DMS153 (cell line): Measurements from ENCODE around the gene WDR75.
"Not testable (repeated sequence)": the region's sequence is repeated elsewhere in the genome, so short reads cannot be mapped to it uniquely, and the experiment has no call there.

Experiments
- DNase-seq: peaks from one replicate; lab custom pipeline; 2025; lab: John Stamatoyannopoulos, UW

WDR75 gene

DNA sequence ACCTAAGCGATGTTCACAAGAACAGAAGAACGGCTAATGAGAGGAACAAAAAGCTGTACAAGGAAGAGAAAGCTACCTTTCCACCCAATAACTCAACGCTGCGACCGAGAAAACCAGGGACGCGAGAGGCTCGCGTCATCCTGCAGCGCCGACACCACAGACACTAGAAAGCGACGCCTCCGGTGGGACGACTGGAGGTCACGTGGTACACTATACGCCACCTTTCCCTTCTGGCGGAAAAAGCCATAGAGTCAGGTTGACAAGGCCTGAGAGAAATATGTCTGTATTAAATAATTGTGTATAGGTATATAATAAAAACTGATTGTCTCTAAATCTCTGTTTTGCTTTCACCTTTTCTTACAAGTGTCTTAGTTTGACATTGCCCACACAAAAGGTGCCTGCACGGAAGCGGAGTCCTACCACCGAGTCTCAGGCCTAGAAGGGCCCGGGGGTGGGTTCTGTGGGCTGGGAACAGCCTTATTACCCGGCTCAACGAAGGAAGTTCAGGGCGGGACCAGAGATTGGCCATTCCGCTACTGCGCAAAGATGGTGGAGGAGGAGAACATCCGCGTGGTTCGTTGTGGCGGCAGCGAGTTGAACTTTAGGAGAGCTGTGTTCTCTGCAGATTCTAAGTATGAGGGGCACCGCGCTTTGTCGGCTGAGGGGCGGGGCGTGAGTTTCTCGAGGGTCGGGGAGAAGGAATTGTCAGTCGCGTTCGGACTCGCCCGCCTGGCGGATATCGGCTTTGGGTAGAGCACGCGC, at the start of gene WDR75:
WDR75 (plus strand) TSS at position 528 of the 762 bp plus-strand sequence; CDS start at position 547, 19 bp downstream.
- DNase-seq, result peak; percentile 85

GRCh38 chr2:189393440-189394111, 47.7 kb upstream of the WDR75 start:
- DNase-seq, result no peak

GRCh38 chr2:189394525-189394924, 46.7 kb upstream of the WDR75 start:
- DNase-seq, result no peak

DNA sequence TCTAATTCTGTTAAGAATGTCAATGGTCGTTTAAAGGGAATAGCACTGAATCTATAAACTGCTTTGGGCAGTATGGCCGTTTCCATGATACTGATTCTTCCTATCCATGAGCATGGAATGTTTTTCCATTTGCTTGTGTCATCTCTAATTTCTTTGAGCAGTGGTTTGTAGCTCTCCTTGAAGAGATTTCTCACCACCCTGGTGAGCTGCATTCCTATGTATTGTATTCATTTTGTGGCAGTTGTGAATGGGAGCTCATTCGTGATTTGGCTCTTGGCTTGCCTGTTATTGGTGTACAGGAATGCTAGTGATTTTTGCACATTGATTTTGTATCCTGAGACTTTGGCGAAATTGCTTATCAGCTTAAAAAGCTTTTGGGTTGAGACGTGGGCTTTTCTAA, 38.3 kb upstream of the WDR75 start:
- DNase-seq, result no peak

GRCh38 chr2:189406586-189407233, 34.6 kb upstream of the WDR75 start:
- DNase-seq, result no peak

DNA sequence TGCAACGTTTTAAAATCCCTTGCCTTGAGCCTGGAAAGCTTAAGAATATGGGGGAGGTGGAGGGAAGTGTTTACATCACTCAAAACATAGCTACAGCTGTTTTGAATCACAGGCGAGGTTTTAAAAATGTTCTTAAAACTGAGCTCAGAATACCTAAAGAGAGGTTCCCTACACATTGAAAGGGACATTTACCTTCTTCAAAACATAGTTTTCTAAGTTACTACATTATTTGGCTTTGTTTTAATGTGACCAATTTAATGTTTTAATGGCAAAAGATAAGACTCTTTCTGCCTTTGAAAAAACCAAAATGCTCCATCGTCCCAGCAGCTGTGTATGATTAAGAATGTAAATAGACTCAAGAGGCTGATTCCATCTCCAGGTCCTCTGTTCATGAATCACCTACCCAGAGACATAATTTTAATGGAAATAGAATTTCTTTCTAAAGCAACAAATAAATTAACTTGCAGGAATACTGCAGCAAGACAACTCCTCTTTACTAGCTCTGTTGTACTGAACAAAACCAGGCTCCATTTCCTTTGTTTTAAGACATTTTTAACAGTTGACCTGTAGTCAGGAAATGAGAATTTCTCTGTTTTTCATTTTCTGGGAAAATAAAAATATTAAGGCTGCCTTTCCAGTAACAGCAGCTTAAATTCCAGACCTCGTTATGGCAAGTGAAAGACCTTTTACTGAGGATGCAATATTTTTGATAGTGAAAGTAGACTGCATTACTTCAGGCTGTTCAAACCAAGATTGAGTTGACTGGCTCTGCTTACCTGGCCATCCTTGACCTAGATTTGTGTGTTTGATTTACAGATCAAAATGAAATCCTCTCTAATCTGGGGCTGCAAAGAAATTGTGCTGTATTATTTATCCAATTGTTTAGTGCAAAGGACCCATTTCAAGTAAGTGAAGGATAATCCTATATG, 33.7 kb upstream of the WDR75 start:
- DNase-seq, result no peak

DNA sequence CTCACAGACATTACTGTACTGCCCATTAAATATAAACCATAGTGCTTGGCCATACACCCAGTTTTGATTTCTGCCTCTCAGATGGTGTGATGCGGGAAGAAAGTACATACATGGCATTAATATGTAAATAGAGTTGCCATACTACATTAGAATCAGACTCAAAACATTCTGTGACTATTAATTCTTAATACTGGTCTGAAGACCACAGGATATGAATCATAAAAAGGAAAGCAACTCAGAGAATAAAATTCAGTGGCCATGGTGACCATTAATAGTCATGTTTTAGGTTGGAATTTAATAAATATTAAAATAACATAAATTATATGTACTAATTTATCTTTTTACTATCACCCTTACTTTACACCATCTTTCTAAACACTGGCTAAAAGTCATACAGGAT, 33.0 kb upstream of the WDR75 start:
- DNase-seq, result no peak

GRCh38 chr2:189409131-189409530, 32.1 kb upstream of the WDR75 start:
- no peak for DNase-seq

DNA sequence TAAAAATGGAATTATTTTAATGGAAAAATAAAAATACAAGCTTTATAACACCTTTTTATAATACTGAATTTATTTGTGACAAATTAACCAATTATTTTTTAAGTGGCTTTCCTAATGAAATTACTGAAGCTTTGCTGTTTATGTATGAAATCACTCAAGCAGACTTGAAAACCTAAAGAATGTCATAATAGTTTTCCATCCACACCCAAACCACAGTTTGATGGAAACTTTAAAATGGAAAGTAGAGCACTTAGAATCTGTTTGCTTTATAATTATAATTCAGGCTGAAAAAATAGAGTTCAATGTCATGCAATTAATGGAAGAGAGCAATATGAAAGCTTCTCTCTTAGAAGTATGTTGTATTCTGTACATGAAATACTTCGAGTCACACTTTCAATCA, 31.6 kb upstream of the WDR75 start:
- DNase-seq, result no peak

- no peak for DNase-seq
Observed at GRCh38 chr2:189411860-189412259, 29.4 kb upstream of the WDR75 start.

DNA sequence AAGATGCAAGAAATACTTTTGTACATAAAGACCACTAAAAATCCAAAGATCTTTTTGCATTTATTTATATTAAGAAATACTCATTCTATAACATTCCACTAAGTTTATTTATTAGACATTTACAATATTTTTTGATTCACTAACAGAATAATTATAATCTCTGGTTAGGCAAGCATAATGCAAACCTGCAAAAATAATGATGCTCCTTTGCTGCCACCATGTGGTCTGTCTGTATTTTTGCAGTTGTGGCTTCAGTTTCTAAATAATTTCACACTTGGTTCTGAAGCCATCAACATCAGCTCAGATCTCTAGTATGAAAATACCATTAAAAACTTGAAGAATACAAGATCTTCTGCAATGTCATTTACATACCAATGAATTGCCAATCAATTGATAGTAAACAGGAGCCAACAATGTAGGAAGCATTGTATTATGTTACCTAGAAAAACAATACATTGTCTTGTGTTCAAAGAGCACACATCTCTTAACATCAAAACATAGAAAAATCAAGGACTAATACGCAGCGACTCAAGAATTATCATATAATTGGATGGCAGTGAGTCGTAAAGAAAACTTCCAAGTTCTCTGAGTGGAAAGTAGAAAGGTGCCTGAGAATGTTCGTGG, 28.8 kb upstream of the WDR75 start:
- DNase-seq, result no peak

DNA sequence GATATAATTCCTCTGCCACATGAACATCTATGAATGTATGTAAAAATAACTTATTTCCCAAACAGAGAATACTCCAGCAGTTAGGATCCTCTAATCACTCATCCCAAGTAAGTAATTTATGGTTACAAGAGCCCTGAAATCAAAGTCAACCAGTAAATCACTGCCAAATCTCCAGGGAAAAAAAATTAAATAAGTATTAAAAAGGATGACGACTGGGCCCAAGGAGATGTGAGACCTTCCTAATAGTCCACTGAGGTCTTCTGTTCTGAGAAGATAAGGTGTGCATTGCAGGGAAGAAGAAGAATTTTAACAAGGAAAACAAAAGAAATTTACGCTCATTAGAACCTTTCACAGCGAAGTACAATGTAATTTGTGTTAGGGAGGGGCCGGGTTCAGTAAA, 28.0 kb upstream of the WDR75 start:
- no peak for DNase-seq

DNA sequence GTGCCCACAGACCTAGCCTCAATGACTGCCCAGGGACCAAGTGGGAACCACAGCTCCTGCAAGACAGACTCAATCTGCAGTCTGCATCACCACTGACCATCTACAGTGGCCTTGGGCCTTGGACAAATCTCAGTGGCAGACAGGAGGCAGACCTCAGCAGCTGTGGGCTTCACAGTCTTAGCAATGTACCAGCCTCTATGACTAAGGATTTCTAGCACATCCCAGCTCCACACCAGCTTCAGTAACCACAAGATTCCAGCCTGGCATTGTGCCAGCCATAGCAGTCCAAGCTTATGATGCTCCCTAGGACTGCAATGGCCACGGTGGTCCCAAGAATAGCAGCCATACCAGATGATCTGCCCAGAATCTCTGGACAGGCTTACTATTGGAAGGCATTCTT, 19.6 kb upstream of the WDR75 start:
- DNase-seq, result no peak

- no peak for DNase-seq
Observed at GRCh38 chr2:189424961-189425360, 16.3 kb upstream of the WDR75 start.

DNA sequence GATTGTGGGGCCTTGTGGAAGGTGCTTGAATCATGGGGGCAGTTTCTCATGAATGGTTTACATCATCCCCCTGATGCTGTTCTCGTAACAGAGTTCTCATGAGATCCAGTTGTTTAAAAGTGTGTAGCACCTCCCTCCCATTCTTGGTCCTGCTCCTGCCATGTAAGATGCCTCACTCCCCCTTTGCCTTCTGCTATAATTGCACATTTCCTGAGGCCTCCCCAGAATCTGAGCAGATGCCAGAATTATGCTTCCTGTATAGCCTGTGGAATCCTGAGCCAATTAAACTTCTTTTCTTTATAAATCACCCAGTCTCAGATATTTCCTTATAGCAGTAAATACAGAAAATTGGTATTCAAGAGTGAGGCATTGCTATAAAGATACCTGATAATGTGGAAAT, 15.6 kb upstream of the WDR75 start:
- no peak for DNase-seq

GRCh38 chr2:189426886-189427285, 14.4 kb upstream of the WDR75 start:
- no peak for DNase-seq

- no peak for DNase-seq
Observed at GRCh38 chr2:189427872-189428271, 13.4 kb upstream of the WDR75 start.

- DNase-seq, result not testable (repeated sequence)
Observed at GRCh38 chr2:189430448-189430847, 10.8 kb upstream of the WDR75 start.

DNA sequence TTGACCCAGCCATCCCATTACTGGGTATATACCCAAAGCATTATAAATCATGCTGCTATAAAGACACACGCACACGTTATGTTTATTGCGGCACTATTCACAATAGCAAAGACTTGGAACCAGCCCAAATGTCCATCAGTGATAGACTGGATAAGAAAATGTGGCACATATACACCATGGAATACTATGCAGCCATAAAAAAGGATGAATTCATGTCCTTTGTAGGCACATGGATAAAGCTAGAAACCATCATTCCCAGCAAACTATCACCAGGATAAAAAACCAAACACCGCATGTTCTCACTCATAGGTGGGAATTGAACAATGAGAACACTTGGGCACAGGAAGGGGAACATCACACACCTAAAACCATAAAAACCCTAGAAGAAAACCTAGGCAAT, 5.5 kb upstream of the WDR75 start:
- DNase-seq, result not testable (repeated sequence)

DNA sequence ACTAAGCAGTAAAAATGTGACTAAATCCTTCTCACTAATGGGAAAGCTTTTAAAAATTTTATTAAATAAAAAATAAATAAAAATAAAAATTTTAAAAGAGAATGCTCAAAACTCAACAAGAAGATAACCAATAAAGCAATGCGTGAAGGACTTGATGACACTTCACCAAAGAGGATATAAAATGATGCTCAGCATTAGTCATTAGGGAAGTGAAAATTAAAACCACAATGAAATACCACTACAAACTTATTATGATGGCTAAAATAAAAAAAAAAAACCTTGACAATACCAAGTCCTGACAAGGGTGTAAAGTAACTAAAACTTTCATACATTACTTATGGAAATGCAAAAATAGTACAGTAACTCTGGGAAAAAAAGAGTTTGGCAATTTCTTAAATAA, 3.3 kb upstream of the WDR75 start:
- DNase-seq, result no peak

DNA sequence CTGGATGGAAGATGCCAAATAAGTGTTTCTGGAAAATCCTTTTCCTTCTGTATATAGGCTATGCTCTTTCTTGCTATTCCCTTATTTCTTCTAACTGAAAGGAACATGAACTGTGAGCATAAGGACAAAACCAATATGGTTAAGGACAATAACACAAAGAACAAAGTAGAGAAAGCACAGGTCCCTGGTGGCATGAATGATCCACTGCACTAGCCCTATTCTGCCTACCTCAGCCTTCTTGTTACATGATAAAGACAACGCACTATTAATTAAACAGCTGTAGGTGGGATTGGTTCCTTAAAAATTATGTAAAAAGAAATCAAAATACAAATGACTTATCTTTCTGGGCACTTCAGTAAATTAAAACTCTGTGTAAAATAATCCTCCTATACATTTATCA, 1.9 kb upstream of the WDR75 start:
- DNase-seq, result no peak

DNA sequence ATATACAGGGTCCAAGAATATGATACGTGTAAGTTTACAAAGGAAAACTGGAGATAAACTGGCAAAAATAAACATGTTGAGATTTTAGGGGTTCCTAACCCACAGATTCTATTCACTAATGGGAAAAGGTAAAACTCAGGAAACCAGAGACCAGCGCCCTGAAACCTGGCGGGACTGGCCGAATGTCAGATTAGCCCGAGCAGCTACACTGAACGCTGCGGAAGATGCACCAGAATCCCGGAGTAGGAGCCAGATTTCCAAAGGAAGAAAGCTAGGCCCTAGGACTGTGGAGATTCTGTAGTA, 679 bp upstream of the WDR75 start:
- no peak for DNase-seq
